ENCODE data around the gene TFF3.
A peak's percentile ranks its signal among the peaks of the same experiment; 100 is the strongest.

The TFF3 gene

GRCh38 chr21:42281181-42281680, 34.0 kb downstream of the TFF3 start:
- peaks cover 11% of the 10 kb centered on the region for H3K4me1 Mint-ChIP-seq
- DNase-seq (no peak), ATAC-seq (no peak)
- no peaks in the 10 kb centered on the region for H3K9me3 Mint-ChIP-seq
- H3K27ac Mint-ChIP-seq = no peak overlapping the region
- H3K27me3 Mint-ChIP-seq = no peaks in the 10 kb centered on the region
- no peak overlapping the region for H3K4me3 Mint-ChIP-seq

DNA sequence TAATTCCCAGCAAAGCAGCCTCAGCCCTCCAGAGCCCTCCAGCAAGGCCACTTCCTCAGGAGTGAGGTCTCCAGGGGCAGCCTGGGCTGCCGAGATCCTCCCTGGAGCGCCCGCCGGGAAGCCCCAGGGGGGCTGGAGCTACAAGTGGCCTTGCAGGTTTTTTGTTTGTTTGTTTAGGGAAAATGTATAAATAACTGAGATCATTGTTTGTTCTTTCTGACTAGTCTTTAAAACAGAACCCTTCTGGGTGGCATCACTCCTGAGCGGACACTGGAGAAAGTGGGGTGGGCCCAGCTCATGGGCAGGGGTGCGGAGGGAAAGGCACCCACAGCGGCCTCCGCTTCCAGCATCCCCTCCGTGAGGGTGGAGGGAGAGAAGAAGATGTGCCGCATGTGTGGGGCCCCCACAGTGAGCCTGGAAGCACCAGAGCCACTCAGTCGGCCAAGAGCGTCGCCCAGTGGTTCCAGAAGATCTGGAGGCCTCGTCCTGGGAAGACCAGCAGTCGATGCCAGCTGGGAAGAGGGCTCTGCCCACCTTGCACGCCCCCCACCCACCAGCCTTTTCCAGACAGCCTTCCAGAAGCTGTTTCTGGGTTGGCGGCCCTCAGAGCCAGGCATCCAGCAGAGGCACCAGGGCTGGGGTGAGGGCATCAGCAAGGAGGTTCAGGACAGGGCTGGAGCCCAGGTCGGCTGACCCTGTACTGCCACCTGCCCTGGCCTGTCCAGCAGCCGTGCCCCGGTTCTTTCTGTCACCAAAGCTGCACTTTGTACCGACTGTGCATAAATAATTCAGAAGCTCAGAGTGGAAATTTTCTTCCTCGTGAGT, 34.6 kb downstream of the TFF3 start:
- Mint-ChIP-seq H3K27ac (no peak overlapping the region), H3K27me3 (no peaks in the 10 kb centered on the region), H3K4me1 (peaks cover 5% of the 10 kb centered on the region), H3K9me3 (no peaks in the 10 kb centered on the region), H3K4me3 (no peak overlapping the region)
- ATAC-seq (no peak), DNase-seq (no peak)

GRCh38 chr21:42279888-42280287, 35.3 kb downstream of the TFF3 start:
- Mint-ChIP-seq H3K9me3 (no peaks in the 10 kb centered on the region), H3K27me3 (no peaks in the 10 kb centered on the region), H3K4me3 (no peak overlapping the region), H3K4me1 (no peaks in the 10 kb centered on the region), H3K27ac (no peak overlapping the region)
- ATAC-seq = no peak
- no peak for DNase-seq

DNA sequence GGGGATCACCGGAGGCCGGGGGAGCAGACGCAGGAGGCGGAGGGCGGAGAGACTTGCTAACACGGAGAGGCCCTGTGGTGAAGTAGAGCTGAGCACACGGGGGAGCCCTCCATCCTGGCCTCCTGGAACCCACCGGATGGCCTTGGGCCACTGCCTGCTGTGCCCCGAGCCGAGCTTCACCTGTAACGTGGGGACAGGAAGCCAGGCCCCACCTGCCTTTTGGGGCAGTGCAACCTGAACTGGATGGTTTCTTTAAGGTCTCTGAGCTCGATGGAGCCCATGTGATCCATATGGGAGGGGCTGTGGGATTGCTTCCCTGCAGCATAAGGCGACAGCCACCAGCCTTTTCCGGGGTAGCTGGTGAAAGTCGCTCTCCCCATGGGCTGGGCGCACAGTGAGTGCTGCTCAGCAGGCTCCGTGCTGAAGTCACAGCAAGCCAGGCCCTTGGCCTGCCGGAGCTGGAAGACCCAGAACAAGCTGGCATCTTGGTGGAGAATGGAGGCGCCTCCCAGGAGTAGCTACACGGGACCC, 35.8 kb downstream of the TFF3 start:
- DNase-seq (no peak), ATAC-seq (no peak)
- H3K4me1 Mint-ChIP-seq = no peaks in the 10 kb centered on the region
- no peak overlapping the region for H3K4me3 Mint-ChIP-seq
- no peaks in the 10 kb centered on the region for H3K9me3 Mint-ChIP-seq
- no peaks in the 10 kb centered on the region for H3K27me3 Mint-ChIP-seq
- H3K27ac Mint-ChIP-seq = no peak overlapping the region

- no peak overlapping the region for H3K4me3 Mint-ChIP-seq
- DNase-seq = no peak
- H3K4me1 Mint-ChIP-seq = no peaks in the 10 kb centered on the region
- H3K27ac Mint-ChIP-seq = no peak overlapping the region
- no peak for ATAC-seq
- no peaks in the 10 kb centered on the region for H3K27me3 Mint-ChIP-seq
- no peaks in the 10 kb centered on the region for H3K9me3 Mint-ChIP-seq
Measured at GRCh38 chr21:42278451-42279149, 36.6 kb downstream of the TFF3 start.

DNA sequence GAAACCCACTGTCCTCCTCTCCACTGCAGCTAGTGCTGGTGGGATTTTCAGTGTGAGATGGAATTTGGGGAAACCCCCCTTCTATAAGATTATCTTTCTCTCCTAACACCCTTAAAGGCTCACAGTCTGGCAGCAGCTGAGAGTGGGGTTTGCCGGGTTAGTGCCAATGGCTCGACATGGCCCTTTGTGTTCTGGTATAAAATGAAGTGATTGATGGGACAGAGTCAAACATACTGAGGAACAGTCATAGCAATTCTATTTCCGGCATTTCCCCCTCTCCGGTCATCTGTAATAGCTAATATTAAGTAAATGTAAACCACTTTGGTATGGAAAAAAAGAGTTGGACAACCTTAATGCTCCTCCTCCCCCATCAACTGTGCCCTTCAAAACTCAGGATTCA, 37.6 kb downstream of the TFF3 start:
- Mint-ChIP-seq H3K27me3 (no peaks in the 10 kb centered on the region), H3K4me3 (no peak overlapping the region), H3K4me1 (no peaks in the 10 kb centered on the region), H3K9me3 (no peaks in the 10 kb centered on the region), H3K27ac (peak overlapping the region in 1 of 2 donors; percentile 78)
- ATAC-seq = no peak
- no peak for DNase-seq

- H3K27ac Mint-ChIP-seq = no peak overlapping the region
- ATAC-seq = no peak
- no peak overlapping the region for H3K4me3 Mint-ChIP-seq
- no peaks in the 10 kb centered on the region for H3K9me3 Mint-ChIP-seq
- DNase-seq = no peak
- H3K4me1 Mint-ChIP-seq = no peaks in the 10 kb centered on the region
- H3K27me3 Mint-ChIP-seq = no peaks in the 10 kb centered on the region
Measured at GRCh38 chr21:42276526-42277154, 38.6 kb downstream of the TFF3 start.

DNA sequence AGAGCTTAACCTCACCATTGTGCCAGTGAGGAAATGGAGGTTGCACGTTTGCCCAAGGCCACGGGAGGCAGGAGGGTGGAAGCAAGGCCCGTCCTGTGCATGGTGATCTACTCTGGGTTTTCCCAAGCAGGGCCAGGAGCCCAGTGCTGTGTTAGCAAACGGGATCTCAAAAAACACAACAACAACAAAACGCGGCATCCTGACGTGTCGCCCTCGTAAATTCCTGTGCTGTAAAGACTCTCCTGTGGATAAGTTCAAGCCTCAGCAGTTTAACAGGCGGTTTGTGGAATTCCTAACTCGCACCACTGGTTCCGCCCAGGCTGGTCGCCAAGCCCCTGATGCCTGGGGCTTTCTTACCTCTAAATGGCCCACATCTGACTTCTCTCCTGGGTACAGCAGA, 39.1 kb downstream of the TFF3 start:
- no peaks in the 10 kb centered on the region for H3K9me3 Mint-ChIP-seq
- ATAC-seq = no peak
- no peaks in the 10 kb centered on the region for H3K27me3 Mint-ChIP-seq
- no peak for DNase-seq
- H3K4me3 Mint-ChIP-seq = no peak overlapping the region
- H3K4me1 Mint-ChIP-seq = no peaks in the 10 kb centered on the region
- no peak overlapping the region for H3K27ac Mint-ChIP-seq

- H3K4me1 Mint-ChIP-seq = peaks cover 18% of the 10 kb centered on the region
- no peak overlapping the region for H3K27ac Mint-ChIP-seq
- DNase-seq = no peak
- no peak for ATAC-seq
- no peak overlapping the region for H3K4me3 Mint-ChIP-seq
- no peaks in the 10 kb centered on the region for H3K27me3 Mint-ChIP-seq
- H3K9me3 Mint-ChIP-seq = no peaks in the 10 kb centered on the region
Measured at GRCh38 chr21:42272984-42273600, 42.1 kb downstream of the TFF3 start.

- H3K4me1 Mint-ChIP-seq = peaks cover 25% of the 10 kb centered on the region
- no peak overlapping the region for H3K27ac Mint-ChIP-seq
- H3K4me3 Mint-ChIP-seq = no peak overlapping the region
- H3K27me3 Mint-ChIP-seq = no peaks in the 10 kb centered on the region
- H3K9me3 Mint-ChIP-seq = no peaks in the 10 kb centered on the region
- no peak for DNase-seq
- no peak for ATAC-seq
Measured at GRCh38 chr21:42272109-42272962, 42.9 kb downstream of the TFF3 start.

DNA sequence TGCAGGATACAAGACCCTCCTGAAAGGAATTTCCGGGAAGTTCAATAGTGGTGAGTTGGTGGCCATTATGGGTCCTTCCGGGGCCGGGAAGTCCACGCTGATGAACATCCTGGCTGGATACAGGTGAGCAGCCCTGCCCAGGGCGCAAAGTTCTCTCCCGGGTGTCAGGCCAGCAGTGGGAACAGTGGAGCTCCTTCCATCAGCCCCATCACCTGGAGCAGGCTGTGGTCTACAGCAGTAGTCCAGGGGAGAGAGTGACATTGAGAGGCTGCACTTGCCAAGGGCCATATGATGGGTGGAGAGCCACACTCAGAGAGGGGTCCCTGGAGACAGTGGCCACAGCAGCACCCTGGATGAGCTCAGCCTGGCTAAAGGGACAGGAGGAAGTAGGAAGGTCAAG, 44.1 kb downstream of the TFF3 start:
- Mint-ChIP-seq H3K9me3 (no peaks in the 10 kb centered on the region), H3K27me3 (no peaks in the 10 kb centered on the region), H3K4me3 (no peak overlapping the region), H3K4me1 (peaks cover 37% of the 10 kb centered on the region), H3K27ac (no peak overlapping the region)
- no peak for DNase-seq
- no peak for ATAC-seq

DNA sequence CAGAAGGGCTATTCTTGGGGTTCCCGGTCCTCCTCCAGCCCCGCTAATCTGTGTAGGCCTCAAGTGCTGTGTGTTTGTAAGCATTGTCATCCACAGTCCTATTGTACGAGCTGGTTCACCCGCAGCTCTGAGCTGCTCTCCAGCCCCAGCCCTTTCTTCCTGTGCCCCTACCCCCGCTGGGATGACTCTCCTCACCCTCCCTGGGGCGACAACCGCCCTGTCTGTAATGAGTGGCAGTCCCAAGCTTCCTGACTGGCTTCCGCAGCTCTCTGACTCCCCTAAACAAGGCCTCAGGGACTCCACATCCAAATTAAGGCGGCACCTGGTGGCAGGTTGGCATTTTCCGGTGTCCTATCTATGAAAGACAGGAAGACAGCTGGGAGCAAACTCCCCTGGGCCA, 45.8 kb downstream of the TFF3 start:
- ATAC-seq = peak; percentile 18
- H3K27me3 Mint-ChIP-seq = no peaks in the 10 kb centered on the region
- H3K27ac Mint-ChIP-seq = peak overlapping the region in 1 of 2 donors; percentile 18
- peaks cover 48% of the 10 kb centered on the region for H3K4me1 Mint-ChIP-seq
- peak overlapping the region in 1 of 2 donors; percentile 35 for H3K4me3 Mint-ChIP-seq
- no peak for DNase-seq
- no peaks in the 10 kb centered on the region for H3K9me3 Mint-ChIP-seq

DNA sequence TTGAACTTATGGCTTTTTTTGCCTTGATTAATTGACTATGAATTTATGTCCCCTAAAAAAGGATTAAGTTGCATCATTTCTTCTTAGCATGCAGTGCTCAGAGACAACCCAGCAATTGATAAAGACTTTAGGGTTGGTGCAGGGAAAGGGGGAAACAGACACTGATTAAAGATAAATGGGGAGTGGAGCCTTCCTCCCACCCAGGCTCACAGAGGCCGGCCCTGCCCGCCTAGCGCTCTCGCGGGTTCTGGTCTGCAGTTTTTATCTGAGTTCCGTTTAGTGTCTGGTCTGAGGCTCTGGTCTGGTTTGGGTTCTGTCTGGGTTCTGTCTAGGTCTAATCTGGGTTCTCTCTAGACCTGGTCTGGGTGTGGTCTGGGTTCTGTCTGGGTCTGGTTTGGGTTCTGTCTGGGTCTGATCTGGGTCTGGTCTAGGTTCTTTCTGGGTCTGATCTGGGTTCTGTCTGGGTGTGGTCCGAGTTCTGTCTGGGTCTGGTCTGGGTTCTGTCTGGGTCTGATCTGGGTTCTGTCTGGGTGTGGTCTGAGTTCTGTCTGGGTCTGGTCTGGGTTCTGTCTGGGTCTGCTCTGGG, 48.1 kb downstream of the TFF3 start:
- Mint-ChIP-seq H3K4me1 (peaks cover 48% of the 10 kb centered on the region), H3K27ac (peak overlapping the region; percentile 78 to 79), H3K9me3 (no peaks in the 10 kb centered on the region), H3K4me3 (peak overlapping the region; percentile 5 to 11), H3K27me3 (no peaks in the 10 kb centered on the region)
- ATAC-seq (no peak), DNase-seq (no peak)

DNA sequence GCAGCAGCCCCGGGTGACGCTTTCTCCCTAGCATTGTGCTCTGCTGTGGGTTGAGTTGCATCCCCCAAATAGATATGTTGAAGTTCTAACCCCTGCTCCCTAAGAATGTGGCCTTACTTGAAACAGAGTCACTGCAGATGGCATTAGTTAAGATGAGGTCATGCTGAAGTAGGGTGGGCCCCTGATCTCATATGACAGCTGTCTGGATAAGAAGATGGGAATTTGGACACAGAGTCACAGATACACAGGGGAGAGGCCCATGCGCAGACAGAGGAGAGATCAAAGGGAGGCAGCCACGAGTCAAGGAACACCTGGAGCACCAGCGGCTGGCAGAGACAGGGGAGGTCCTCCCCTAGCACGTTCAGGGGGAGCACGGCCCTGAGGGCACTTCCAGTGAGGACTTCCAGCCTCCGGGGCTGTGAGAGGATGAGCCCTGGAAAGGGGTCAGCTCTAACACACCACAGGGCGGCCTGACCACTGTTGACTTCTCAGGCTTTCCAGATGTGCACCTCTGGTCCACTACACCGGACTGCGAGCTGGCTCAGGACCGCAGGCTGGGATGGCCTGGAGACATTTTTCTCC, 49.9 kb downstream of the TFF3 start:
- H3K27me3 Mint-ChIP-seq = no peaks in the 10 kb centered on the region

More for the DNA sequence above, 49.9 kb downstream of the TFF3 start:
- H3K4me1 Mint-ChIP-seq = peaks cover 48% of the 10 kb centered on the region
- H3K9me3 Mint-ChIP-seq = no peaks in the 10 kb centered on the region
- ATAC-seq (no peak), DNase-seq (no peak)
- H3K4me3 Mint-ChIP-seq = no peak overlapping the region
- peak overlapping the region in 1 of 2 donors; percentile 5 for H3K27ac Mint-ChIP-seq
